ENCODE results near the gene INO80E.

Gene INO80E

DNA sequence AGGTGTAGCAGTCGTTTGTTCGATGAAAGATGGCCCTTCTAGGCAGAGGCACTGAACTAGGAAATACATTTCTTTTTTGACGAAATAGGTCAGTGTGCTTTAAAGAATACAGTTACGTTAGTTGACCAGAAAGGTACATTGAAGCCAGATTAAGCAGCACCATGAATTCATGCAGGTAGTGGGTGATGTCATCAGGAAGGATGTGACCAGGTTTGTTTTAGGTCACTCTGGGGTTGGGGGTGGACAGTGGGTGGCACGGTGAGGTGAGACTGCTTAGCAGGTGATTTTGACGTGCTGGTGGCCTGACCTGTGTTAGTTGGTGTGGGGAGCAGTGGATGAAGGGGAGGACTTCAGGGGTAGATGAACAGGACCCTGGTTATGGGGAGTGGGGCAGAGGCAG lies 3.6 kb downstream of the INO80E start:
- DNase-seq (ENCODE audit: low read depth, low spot score) = no peak
- POLR2A ChIA-PET = no interaction called here
- no peak overlapping the region for H3K4me3 ChIP-seq (ENCODE audit: low read depth, low read length)
- TF ChIP-seq, protein P1, sequence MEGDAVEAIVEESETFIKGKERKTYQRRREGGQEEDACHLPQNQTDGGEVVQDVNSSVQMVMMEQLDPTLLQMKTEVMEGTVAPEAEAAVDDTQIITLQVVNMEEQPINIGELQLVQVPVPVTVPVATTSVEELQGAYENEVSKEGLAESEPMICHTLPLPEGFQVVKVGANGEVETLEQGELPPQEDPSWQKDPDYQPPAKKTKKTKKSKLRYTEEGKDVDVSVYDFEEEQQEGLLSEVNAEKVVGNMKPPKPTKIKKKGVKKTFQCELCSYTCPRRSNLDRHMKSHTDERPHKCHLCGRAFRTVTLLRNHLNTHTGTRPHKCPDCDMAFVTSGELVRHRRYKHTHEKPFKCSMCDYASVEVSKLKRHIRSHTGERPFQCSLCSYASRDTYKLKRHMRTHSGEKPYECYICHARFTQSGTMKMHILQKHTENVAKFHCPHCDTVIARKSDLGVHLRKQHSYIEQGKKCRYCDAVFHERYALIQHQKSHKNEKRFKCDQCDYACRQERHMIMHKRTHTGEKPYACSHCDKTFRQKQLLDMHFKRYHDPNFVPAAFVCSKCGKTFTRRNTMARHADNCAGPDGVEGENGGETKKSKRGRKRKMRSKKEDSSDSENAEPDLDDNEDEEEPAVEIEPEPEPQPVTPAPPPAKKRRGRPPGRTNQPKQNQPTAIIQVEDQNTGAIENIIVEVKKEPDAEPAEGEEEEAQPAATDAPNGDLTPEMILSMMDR (IDR thresholded peaks at IDR 0.05; ENCODE audit: insufficient read depth, low read length, missing control alignments) = no peak
- CTCF ChIA-PET = no interaction called here

DNA sequence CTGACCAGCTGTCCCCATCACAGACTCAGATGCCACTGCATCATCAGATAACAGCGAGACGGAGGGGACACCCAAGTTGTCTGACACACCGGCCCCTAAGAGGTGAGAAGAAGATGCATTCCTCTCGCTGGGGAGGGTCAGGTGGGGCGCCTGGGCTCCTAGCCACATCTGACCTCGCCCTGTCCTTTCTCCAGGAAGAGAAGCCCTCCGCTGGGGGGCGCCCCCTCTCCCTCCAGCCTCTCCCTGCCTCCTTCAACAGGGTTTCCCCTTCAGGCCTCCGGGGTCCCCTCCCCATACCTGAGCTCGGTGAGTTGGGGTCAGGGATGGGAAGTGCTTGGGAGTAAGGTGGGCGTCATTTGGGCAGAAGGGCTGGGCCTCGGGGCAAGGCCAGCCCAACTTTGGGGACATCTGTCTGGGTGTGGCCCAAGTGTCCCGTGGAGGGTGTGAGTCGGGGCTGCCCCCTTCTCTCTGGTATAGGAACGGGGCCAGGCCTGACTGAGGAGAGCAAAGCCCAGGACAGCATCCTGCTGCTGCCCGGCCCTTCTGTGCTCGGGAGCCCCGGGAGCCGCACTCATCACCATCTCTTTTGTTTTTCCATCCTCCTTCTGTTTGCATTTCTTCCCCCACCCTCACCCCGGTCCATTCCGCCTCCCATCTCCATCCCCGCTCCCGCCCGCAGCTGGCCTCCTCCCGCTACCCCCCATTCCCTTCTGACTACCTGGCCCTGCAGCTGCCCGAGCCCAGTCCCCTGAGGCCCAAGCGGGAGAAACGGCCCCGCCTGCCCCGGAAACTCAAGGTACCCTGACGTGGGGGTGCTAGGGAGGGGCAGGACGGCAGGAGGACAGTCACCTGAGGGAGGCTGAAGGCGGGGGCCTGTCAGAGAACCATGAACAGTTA lies 4.9 kb downstream of the INO80E start:
- TF ChIP-seq, protein P1 (IDR thresholded peaks at IDR 0.05; ENCODE audit: insufficient read depth, low read length, missing control alignments) = no peak
- ChIA-PET POLR2A (no interaction called here), CTCF (no interaction called here)
- no peak for DNase-seq (ENCODE audit: low read depth, low spot score)
- no peak overlapping the region for H3K4me3 ChIP-seq (ENCODE audit: low read depth, low read length)

DNA sequence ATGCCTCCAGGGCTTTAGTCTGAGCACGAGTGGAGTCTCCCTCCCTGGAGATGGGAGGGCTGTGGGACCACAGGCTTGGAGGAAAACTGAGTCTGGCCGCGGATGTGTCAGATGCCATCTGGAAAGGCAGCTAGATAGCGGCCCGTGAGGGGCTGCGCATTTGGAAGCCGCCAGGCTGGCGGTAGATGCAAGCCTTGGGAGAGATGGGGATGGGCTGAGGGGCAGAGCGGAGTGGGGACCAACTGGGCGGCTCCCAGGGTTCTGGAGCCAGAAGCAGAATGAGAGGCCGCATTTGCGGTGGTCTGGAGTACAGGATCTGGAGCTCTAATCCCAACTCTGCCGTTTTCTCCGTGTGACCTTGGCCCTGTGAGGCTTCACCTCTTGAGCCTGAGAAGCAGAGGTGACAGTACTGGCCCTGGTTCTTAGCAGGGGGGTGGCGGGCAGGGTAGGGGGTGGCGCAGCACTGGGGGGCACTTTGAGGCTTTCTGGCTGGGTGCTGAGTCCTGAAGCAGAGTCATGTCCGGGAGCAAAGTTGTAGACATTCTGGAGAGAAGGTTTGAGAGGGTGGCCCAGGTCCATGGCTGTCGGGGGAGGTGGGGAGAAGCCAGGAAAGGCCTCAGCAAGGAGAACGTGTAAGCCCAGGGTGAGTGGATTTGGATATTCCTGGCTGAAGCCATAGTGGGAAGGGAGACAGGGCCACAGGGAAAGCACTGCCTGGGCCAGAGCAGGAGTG lies 6.7 kb downstream of the INO80E start:
- DNase-seq (ENCODE audit: low read depth, low spot score) = no peak
- H3K4me3 ChIP-seq (ENCODE audit: low read depth, low read length) = no peak overlapping the region
- ChIA-PET CTCF (interaction anchor here (1.2 kb wide), 1 partner anchor 126 kb away, joined by 4 read pairs; no protein-coding TSS in a partner anchor), POLR2A (no interaction called here)
- TF ChIP-seq, protein P1 (IDR thresholded peaks at IDR 0.05; ENCODE audit: insufficient read depth, low read length, missing control alignments) = no peak

DNA sequence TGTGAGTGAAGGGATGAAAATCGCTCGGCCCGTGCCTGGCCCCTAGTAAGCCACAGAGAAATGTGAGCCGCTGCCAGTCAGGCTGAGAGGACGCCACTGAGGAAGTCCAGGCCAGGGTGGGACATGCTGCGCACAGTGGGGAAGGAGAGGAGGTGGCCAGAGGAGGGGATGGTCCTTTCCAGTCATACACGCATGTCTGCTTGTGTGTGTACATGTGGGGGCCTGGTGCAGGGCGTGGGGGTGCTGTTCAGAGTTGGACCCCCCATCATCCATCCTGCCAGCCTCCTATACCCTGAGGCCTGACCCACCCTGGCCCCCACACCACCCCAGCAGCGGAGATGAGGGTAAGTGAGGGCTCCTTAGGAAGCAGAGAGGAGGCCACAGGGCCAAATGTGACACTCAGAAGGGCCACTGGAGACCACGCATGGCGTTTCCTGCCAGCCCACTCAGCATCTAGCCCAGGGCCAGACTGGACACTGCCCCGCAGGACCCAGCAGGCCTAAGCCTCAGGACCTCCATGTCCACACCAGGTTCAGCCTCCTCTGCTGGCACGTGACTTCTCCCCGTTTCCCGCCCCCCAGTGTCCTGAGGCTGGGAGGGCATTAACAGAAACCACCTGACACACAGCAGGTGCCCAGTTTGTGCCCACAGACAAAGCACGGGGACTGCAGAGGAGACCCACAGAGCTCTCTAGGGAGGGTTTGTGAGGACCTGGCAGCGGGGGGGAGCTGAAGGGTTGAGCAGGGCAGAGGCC lies 7.8 kb downstream of the INO80E start:
- TF ChIP-seq, protein P1 (IDR thresholded peaks at IDR 0.05; ENCODE audit: insufficient read depth, low read length, missing control alignments) = no peak
- DNase-seq (ENCODE audit: low read depth, low spot score) = no peak
- CTCF ChIA-PET = interaction anchor here (0.8 to 3.5 kb wide), 8 partner anchors 8 to 301 kb away, joined by 3 to 23 read pairs (median 4); partner anchors contain the start of genes HIRIP3, INO80E and TLCD3B
- POLR2A ChIA-PET = interaction anchor here (0.7 to 1.3 kb wide), 2 partner anchors 77 to 103 kb away, joined by 3 to 4 read pairs; partner anchors contain the start of genes ASPHD1 and KCTD13
- no peak overlapping the region for H3K4me3 ChIP-seq (ENCODE audit: low read depth, low read length)

DNA sequence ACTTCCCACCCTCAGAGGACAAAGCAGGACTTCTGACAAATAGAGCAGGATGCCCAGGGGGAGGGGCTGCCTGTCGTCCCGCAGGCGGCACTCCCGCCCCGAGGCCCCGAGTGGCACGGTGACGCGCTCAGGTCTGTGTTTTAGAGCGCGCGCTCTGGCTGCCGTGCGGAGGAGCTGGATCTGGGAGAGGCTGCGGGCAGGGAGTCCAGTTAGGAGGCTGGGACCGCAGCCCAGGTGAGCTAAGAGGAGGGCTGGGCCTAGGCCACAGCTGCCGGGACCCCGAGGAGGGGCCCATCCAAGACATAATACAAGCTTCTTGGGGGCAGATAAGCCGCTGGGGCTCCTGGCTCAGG lies 8.4 kb downstream of the INO80E start:
- DNase-seq (ENCODE audit: low read depth, low spot score) = no peak
- POLR2A ChIA-PET = interaction anchor here (0.7 to 1.3 kb wide), 2 partner anchors 78 to 104 kb away, joined by 3 to 4 read pairs; partner anchors contain the start of genes ASPHD1 and KCTD13
- TF ChIP-seq, protein P1 (IDR thresholded peaks at IDR 0.05; ENCODE audit: insufficient read depth, low read length, missing control alignments) = no peak
- CTCF ChIA-PET = interaction anchor here (0.8 to 3.5 kb wide), 11 partner anchors 8 to 302 kb away, joined by 3 to 23 read pairs (median 3); partner anchors contain the start of genes HIRIP3, INO80E and TLCD3B
- no peak overlapping the region for H3K4me3 ChIP-seq (ENCODE audit: low read depth, low read length)
